OCI-LY7 (cell line): ENCODE results near the gene EXOC4.

Source experiments
- CTCF ChIP-seq: fragments of 200-600 bp; sonication (generic); conservative IDR thresholded peaks from 2 replicates; pipeline ENCODE4 v1.5.1; 2014; ENCODE audit warnings: mild to moderate bottlenecking, antibody characterized with exemption, low read length, moderate library complexity, mixed read lengths
- EZH2phosphoT487 ChIP-seq: fragments of 200-600 bp; sonication (generic); IDR thresholded peaks from 2 replicates; pipeline ENCODE4 v1.6.1; 2018; ENCODE audit warnings: low read depth, borderline replicate concordance, mild to moderate bottlenecking, mixed run types, antibody characterized with exemption, low read length, moderate library complexity, mixed read lengths

- TF ChIP-seq CTCF (no peak), EZH2phosphoT487 (no peak)
These were observed 114.7 kb downstream of the EXOC4 start for GRCh38 chr7:133367561-133367960.
